LNCAP (cell line): Measurements from ENCODE around the gene TRUB1.

ENCODE experiments used
- CTCF ChIP-seq: fragments of 450-650 bp; IDR thresholded peaks from 2 replicates; pipeline ENCODE4 v1.5.1; 2017; ENCODE audit warnings: mild to moderate bottlenecking

TRUB1 gene

GRCh38 chr10:114928818-114929217 lies 9.2 kb upstream of the TRUB1 start:
- no peak for TF ChIP-seq CTCF

GRCh38 chr10:114930320-114930719 lies 7.7 kb upstream of the TRUB1 start:
- TF ChIP-seq CTCF, result no peak

- TF ChIP-seq CTCF, result no peak
These were observed 6.8 kb upstream of the TRUB1 start for GRCh38 chr10:114931072-114931679.

DNA sequence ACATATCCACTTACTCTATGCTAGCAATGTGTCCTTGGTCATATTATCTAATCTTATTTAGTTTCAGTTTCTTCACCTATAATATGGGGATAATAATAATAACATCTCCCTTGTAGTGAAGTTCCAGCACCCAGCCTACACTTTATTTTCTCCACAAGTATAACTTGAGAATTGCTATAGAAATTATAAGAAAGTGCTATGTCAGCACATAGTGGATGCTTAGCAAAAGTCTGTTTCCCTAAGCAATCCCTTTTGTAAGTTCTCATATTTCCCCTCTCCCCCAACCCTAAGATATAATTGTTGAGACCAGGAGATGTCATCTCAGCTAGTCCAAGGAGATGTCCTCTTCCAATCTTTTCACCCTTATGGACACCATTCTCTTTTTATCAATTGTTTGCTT lies 5.8 kb upstream of the TRUB1 start:
- TF ChIP-seq CTCF, result no peak

DNA sequence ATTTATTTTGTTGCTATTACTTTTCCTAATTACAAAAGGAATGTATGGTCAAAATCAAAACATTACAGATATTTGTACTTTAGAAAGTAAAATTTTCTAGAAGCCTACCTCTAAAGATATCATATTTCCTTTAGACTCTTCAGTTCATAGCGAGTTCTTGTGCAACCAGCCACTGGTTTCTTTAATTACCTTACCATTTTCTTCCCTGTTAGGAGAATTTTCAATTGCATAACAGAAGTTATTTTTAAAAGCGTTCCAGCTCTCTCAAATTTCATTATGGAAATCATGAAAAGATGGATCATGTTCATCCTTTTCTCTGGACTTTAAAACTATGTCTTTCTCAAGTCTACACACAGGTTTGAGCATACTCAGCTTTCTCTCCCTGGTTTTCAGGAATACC lies 5.0 kb upstream of the TRUB1 start:
- no peak for TF ChIP-seq CTCF

DNA sequence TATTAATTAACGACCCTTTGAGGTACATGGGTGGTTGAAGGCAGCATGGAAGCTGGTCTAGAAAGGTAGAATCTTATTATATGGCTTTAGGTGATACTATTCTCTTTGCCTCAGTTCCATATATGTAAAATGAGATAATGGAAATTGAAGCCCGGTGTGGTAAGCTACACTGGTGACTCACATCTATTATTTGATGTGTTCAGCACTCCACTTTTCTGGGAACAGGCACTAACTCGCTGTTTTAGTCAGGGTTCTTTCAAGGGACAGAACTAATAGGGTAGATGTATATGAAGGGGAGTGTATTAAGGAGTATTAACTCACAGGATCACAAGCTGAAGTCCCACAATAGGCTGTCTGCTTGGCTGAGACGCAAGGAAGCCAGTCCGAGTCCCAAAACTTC lies 4.4 kb upstream of the TRUB1 start:
- TF ChIP-seq CTCF, result no peak

GRCh38 chr10:114938856-114939193 lies 830 bp downstream of the TRUB1 start:
- TF ChIP-seq CTCF, result no peak

GRCh38 chr10:114940735-114941134 lies 2.7 kb downstream of the TRUB1 start:
- no peak for TF ChIP-seq CTCF
